CD4-positive, alpha-beta T cell treated with Interleukin-17A for 4 hours (primary cell): ENCODE results near the gene PPP1CA.
A peak's percentile ranks its signal among the peaks of the same experiment; 100 is the strongest.

Experiments used
- DNase-seq: peaks from one replicate; pipeline ENCODE4 v3.0.0-alpha.2; 2020; ENCODE audit warnings: mixed read lengths

PPP1CA gene

DNA sequence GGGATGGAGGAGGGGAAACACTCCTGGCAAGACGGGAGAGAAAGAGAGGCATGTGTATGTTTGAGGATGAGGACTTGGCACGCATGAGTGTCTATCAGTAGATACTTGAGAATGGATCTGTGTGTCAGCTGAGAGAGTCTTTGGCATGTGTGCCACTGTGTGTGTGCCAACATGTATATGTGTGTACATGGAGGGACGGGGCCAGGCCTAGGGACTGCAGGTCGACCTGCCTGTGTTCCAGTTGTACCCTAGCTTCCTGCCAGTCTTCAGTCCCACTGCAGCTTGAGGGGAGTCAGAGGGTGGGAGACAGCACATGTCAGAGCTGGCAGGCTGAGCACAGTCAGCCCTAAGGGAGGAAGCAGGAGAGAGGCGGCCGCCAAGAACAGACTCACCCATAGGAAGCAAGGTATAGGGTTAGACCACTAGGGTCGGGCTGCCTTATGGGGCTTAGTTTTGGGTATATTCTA, 33.9 kb downstream of the PPP1CA start:
- no peak for DNase-seq

DNA sequence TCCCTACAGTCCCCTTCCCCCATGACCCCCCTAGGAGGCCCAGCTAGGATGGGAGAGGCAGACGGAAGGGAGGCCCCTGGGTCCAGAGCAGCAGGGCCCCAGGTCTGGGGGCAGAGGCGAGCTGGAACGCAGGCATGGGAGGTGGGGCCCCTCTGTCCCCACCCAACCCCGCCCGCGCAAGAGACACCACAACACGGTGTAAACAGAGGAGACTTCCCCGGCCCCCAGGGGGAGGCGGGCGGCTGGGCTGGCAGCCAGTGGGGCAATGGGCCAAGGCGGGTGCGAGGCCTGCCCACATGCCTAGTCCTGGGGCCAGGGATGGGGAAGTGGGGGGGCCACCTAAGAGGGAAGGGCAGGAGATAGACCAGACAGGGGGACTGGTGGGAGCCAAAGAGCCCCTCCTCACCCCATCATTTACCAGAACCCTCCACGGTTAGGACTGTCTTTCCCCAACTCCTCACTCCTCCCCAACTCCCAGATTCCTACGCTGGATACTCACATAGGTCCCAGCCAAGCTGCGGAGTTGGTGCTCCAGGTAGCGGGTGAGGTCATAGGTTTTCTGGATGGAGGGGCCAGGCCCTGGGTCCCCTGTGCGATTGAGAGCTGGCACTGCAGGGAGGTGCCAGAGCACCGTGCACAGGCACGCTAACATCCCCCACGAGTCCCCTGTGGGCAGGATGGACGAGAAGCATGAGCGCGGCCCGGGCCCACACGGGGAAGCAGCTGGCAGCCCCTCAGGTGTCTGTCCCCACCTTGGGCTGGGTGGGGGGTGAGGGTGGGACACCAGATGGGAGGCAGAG, 34.5 kb downstream of the PPP1CA start:
- no peak for DNase-seq

DNA sequence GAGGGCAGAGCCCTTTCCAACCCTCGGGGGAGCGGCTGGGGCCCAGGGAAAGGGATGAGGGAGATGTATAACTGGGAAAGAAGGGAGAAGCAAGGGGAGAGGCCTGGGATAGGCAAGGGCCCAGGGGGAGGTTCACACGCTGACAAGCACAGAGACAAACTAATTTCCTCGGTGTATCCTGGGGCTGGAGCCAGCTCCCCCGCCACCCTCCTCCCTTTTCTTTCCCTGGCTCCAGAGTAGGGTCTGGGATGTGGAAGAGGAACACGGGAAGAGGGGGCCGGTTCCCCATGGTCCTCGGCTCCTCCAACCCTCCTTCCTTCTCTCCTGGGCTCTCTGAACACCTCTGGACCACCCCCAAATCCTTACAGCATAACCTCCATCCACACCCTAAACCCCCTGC, 35.1 kb downstream of the PPP1CA start:
- DNase-seq: no peak

DNA sequence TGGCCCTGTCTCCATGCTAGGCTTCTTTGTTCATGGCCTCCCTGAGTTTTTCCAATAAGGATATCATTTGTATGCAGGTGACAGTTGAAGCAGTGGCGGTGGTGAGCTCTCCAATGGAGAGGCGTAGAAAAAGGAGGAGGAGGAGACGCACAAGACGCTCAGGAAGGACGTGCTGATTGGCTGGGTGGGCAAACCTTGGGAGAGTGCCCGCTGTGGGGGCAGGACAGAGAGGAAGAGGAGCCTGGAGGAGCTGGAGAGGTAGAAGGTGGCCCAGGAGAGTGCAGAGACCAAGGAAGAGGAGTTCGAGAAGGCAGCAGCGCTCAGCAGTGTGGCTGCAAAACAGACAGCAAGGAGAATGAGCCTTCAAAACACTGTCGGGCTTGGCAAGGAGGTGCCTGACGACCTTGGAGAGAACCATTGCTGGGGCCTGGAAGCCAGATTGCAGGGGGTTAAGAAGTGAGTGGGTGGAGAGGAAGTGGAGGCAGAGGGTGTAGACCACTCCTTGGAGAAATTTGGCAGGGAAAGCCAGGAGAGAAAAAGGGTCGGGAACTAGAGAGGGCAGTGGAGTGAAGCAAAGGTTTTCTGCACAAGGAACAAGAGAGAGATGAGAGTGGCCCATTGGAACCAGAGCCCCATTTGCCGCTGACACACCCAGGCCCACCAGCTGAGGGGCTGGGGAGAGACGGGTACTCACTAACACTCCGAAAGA, 35.8 kb downstream of the PPP1CA start:
- DNase-seq: no peak

DNA sequence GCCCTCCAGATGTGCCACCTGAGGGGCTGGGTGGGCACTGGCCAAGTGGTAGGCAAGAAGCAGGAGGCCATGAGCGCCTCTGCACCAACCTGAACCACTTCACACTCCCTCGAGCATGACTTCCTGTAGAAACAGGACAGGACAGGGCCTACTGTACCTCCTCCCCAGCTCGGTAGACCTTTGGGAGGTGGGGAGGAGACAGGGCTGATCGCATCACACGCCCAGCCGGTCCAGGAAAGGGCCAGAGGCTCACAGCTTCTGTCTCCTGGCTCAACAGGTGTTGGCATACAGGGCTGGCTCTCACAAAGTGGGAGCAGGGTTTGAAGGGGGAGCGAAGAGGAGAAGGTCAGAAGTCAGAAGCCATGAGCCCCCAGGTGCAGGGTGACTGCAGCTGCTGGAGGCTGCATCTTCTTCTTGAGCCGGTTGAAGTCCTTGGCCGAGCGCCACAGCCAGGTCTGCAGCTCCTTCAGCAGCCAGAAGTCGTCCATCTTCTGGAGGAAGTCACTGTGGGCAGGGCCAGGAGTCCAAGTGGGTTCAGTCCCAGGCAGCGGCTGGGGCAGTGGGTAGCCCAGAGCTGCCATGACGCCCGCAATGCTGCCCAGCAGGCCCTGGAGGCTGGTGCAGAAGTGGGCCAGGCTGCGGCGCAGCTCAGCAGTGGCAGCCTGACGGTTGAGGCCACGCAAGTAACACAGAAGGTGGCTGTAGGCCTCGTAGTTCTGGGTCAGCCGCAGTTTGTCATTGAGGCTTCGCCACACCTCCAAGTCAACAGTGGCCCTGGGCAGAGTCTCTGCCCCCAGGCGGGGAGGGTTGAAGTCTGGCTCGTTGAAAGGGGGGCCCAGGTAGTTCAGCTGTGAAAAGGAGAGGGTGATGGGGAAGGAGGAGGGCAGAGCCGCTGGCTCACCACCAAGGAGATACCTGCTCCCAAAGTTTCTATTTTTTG, 36.6 kb downstream of the PPP1CA start:
- no peak for DNase-seq

DNA sequence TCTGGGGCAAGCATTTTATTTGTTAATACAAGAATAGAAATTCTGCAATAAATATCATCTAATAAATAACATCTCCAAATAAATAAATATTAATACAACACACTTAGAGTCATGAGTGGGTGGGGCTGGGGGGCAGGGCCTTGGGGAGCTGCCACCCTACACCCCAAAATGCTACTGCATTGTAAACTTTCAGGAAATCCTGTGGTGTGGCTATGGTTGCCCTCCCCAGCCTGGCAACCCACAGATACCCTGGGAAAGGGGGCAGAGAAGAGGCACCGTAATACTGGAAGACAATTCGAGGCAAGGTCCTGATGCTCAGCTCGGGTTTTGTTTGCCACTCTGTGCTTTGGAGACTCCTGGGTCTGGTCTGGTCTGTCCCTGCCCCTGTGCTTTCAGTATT, 37.5 kb downstream of the PPP1CA start:
- DNase-seq: no peak

DNA sequence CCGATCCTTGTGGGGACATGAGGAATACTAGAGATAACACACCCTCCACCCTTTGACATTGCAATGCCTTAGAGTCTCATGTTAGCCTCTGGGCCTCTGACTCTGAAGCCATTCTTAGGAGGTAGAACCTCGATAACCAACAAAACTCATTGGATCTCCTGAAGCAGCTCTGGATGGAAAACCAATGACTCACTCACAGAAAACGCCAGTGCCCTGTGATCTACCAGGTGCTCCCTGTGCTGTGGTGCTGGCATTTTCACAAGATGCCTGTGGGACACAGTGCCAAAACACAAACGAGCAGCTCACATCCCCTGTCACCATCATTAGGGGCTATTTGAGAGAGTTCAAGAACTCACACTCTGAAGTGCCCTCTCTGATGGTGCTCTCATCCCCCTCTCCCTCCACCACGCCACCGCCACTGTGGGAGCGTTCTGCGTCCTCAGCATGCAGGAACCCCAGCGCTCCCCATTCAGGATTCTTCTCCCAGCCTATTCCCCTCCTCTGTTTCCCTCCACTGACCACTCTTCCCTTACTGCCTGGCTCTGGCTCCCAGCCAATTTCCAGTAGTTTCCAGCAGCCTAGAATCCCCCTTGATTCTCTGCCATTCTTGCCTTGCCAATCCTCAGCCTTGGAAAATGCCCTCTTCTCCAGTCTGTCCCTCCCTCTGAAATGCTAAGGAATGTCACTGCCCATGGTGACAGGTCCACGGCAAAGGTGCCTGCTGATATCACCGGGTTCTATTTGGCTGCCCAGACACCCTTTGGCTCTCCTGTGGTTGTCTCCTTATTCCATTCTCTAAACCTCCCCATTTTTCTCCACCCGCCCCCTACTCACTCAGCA, 43.6 kb downstream of the PPP1CA start:
- no peak for DNase-seq

DNA sequence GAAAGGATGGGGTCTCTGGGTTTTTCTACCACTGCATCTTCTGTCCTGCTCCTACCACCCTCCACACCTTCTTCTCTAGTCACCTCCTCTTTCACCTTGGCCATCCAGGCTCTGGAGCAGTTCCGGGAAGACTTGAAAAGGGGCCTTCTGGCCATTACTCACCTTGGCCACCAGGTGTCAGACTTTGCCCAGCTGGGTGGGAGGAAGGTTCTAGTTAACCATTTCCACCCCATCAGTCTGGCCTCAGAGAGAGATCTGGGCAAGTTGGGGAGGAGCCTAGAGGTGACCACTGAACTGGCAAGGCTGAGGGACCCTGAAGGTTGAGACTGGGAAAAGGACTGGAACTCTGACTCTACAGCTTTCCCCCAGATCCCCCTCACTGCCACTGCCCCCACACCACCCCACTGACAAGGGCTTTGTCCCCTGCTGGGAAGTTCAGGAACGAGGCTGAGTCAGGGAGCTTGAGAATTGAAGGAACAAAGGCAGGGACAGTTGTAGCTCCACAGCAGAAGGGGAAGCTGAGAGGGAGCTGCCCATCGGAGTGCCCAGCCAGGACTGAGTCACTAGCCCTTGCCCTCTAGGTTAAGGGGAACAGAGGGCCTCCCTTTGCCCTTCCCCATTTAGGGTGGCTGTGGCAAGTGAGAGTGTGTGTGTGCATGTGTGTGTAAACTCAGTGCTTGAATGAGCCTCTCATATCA, 44.6 kb downstream of the PPP1CA start:
- peak; percentile 74 for DNase-seq

DNA sequence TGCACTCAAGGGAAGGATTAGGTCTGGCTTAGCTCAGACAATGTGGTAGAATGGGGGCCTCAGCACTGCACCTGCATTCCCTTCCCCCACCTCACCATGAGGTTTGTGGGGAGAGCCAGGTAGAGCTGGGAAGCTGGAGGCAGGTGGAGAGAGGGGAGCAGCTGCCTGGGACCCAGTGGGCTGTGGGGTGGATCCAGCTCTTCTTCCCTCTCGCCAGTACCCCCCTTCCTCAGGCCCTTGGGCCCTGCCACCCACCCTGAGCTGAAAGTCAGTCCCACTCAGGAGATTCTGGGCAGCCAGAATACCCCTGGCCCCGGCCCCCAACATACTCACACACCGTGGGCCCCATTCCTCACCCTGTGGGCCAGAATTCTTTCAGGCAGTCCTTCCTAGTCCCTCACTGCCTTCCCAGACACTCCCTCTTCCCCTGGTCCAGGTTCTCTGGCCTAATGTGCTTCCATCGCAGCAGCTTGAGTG, 45.2 kb downstream of the PPP1CA start:
- no peak for DNase-seq

DNA sequence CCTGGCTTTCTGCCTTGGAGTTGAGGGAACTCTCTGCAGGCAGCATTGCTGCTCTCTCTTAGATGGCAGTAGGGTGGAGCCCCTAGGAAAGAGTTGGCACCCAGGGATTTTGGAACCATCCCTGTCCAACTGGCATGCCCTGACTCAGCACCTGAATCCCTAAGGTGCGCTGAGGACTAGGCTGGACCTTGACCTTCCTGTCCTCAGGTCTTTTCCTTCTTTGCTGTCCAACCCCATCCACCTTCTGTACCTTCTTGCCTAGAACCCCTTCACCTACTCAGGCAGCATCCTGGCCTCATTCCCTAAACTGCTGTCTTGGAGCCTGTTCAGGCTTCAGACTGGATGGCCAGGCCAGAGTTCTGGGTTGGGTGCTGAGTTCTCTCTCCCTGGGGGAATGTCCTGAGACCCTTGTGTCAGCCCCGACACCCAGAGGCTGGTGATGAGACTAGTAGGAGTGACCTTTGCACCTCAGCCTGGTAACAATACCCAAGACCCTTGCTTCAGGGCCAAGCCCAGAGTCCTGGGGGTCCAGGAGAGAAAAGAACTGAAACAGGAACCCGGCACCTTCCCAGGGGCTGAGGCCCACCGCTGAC, 45.8 kb downstream of the PPP1CA start:
- DNase-seq: no peak

DNA sequence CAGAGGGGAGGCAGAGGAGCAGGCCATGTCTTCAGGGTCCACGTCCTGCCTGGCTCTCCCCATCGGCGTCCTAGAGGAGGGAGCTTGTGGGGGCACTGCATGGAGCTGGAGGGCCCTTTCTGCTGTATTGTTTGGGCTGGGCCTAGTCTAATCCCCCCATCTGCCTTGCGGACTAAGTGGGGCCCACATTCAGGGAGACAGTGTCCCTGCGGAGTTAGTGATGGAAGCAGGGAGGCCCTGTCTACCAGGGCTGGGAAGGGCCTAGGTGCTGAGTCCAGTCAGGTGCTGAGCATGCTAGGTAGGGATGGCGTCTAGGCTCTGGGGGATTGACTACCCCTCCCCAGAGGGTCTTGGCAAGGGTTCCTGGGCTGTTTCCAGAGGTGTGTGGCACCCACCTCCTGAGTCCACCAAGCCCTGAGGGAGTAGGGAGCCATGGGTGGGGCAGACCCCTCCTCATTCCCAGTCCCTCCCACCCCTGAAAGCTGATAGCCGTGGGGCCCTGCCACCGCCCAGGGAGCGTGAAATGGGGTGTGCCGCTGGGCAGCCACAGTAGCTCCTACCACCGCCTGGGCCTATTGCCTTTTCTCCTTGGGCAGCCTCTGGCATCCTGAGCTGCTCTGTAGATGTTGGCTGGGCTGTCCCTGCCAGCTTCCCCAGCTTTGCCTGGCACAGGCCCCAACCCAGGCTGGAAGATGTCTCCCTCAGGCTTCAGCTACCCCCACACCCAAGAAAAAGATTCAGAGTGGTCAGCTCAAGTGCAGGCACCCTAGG, 46.5 kb downstream of the PPP1CA start:
- DNase-seq: no peak

DNA sequence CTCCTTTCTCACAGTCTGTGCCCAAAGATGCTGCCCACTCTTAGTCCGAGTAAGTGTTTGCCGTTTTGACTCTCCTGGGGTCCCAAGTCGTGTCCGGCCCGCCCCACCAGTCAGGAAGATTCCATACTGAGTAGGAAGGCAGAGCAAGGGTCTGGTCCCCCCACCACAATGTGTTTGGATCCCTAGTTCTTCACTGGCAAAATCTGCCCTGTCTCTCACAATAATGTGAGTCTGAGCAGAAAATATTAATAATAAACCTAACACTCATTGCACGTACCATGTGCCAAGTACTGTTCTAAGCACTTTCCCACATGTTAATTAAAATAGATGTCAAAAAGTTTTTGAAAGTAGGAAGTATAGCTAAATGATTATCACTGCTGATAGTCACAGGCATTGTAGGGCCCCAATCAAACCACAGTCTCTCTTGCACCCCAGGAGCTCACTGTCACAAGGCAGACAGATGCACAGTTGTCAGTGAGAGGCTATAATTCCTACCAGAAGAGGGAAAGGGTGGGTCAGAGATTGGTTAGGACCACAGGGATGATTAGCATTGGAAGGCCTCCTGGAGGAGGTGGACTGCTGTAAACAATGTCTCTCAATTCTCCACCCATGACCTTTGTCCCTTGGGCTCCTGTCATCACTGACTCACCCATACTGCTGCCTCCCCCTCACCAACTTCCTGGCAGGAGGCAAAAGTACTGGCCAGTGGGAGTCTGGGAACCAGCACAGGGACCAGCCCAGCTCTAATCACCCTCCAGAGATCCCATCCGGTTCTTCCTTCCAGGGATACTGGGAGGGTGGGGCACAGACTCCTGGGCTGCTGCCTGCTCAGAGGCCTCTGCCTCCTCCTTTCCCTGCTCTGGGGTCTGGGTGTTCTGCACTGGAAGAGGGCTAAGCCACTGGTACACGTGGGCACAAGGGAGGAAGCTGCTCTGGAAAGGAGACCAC, 47.3 kb downstream of the PPP1CA start:
- DNase-seq: peak; percentile 37

DNA sequence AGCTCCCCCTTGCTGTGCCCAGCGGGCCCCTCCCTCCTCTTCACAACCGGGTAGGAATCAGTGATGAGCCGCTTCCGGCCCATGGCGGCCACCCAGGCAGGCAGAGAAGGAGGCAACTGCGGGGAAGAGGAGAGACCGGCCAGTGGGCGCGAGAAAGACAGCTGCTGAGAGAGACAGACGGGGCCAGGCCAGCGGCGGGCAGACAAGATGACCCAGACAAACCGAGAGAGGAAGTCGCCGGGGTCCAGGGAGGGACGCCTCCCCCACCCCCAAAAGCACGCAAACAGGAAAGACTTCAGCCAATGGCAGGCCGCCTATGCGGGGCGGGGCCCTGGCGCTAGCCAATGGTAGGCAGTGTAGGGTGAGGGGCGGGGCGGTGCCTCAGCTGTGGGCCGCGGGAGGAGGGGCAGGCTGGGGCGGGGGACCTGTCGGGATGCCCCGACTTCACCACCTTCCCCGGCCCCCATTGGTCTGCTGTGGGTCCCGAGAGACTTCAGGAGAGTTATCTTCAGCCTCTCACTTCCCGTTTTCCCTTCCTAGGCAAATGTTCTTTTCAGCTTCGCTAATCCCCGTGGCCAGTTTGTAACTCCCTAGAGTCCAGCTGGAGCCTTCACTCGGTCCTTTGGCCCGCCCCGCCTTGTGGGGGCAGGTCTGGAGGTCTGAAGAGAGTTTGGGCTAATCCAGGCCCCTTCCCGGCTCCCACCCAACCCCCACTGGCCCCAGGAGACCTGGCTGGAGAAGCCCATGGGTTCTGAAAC, 48.2 kb downstream of the PPP1CA start, which contains the start of gene POLD4:
POLD4 (minus strand) TSS at position 230 of the 758 bp plus-strand sequence; CDS start at position 83, 147 bp downstream.
- DNase-seq: peak; percentile 99

DNA sequence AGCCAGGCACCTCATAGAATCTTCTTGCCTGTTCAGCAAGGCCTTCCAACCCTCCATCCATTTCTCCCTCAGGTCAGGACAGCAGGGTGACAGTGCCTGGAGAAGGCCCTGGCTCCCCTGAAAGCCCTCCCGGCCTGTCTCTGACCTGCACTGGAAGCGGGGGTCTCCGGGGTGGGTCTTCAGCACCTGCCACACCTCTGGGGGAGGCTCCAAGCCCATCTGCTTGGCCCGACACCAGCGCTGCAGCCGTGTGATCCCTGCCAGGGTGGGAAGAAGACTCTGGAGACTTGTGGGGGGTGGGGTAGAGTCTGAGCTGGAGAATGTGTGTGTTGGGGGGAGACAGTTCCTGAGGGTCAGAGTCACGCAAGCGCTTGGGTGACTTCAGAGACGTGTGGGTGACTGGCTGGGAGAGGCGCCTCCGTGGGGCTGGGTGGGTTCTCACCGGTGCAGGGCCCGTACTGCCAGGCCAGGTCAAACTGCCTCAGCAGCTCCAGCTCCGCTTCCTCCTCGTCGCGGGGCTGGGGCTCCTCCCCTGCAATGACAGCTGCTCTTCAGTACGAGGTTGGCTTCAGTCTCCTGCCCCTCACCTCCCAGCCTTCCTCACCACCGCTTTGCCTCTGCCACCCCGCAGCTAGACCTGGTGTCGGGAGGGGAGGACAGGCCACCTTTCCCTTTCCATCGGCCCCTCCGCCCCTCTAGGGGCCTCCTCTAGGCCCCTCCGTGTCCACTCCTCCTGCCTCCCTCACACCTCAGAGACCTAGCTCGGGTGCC, 48.9 kb downstream of the PPP1CA start:
- peak; percentile 77 for DNase-seq

DNA sequence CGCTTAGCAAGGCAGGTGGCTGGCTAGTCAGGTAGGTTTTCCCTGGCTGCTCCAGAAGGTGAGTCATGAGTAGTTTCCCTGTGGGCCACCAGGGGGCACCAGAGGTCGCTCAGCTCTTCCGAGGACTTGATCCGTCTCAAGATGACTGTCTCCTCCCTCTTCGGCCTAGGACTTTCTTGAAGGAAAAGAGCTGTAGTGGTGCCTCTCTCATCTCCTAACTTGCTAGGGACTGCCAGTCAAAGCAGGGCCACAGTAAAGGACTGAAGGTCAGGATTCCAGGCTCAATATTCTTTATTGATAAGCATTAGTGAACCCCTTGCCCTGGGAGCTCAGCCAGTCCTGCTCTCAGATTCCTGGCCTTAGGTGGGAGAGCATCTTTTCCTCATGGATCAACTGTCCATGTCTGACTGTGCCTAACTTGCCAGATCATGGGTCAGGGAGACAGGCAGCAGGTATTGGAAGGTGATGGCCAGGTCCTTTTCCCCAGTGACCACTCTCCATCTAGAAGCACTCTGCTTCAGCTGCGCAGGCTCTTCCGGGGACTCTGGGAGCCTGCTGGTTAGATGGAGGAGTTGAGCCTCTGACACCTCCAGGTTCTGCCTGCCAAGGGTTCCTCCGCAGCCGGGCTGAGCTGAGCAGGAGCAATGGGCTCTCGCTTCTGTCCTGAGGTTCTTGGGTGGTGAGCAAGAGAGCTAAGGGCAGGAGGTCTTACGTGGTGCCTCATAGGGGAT, 50.2 kb downstream of the PPP1CA start:
- peak; percentile 85 for DNase-seq

DNA sequence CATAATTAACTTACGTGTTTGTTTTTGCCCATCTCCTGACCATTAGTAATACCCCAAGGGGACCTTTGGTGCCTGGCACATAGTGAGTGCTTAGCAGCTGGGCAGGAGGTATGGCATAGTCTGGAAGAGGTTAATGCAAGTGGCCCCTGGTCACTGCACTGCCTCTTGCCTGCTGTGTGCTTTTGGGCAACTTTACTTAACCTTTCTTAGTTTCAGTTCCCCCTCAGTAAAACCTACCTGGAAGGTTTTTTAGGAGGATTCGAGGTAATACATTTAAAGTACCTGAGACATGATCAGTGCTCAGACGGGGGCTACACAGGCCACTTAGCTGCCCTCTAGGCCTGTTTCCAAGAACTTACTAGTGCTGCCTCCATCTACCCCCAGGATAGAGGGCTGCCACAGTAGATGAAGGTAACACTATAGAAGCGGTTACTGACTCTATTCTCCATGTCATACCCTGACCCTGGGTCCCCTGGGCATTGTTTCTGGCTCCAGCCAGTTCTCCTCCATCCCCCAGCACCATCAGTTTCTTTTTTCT, 51.7 kb downstream of the PPP1CA start:
- no peak for DNase-seq
